Nephron progenitor cell (in vitro differentiated cells): ENCODE data around the gene SLC6A3.

ENCODE experiments used
- DNase-seq: peaks from one replicate; pipeline ENCODE4 v3.0.0; 2021
- H3K27ac Mint-ChIP-seq: 2 replicates; pipeline ENCODE4 v1.8.0; 2021; ENCODE audit warnings: mild to moderate bottlenecking, moderate library complexity, mixed read lengths
- H3K27me3 Mint-ChIP-seq: 2 replicates; pipeline ENCODE4 v1.8.0; 2021; ENCODE audit warnings: mild to moderate bottlenecking, low read depth, mixed read lengths; ENCODE audit not compliant: poor library complexity
- H3K36me3 Mint-ChIP-seq: 2 replicates; pipeline ENCODE4 v1.8.0; 2021; ENCODE audit warnings: low read depth, mixed read lengths
- H3K4me1 Mint-ChIP-seq: 2 replicates; pipeline ENCODE4 v1.8.0; 2021; ENCODE audit warnings: mixed read lengths
- H3K4me3 Mint-ChIP-seq: 2 replicates; pipeline ENCODE4 v1.8.0; 2021; ENCODE audit warnings: mild to moderate bottlenecking, moderate library complexity, mixed read lengths
- H3K9me3 Mint-ChIP-seq: 2 replicates; pipeline ENCODE4 v1.8.0; 2021; ENCODE audit warnings: mild to moderate bottlenecking, moderate library complexity, mixed read lengths
- TF ChIP-seq, protein P1 (sequence below): fragments of 200-600 bp; sonication (generic); IDR thresholded peaks from 2 replicates; pipeline ENCODE4 v1.5.0; 2021; ENCODE audit warnings: antibody characterized with exemption

SLC6A3 gene

DNA sequence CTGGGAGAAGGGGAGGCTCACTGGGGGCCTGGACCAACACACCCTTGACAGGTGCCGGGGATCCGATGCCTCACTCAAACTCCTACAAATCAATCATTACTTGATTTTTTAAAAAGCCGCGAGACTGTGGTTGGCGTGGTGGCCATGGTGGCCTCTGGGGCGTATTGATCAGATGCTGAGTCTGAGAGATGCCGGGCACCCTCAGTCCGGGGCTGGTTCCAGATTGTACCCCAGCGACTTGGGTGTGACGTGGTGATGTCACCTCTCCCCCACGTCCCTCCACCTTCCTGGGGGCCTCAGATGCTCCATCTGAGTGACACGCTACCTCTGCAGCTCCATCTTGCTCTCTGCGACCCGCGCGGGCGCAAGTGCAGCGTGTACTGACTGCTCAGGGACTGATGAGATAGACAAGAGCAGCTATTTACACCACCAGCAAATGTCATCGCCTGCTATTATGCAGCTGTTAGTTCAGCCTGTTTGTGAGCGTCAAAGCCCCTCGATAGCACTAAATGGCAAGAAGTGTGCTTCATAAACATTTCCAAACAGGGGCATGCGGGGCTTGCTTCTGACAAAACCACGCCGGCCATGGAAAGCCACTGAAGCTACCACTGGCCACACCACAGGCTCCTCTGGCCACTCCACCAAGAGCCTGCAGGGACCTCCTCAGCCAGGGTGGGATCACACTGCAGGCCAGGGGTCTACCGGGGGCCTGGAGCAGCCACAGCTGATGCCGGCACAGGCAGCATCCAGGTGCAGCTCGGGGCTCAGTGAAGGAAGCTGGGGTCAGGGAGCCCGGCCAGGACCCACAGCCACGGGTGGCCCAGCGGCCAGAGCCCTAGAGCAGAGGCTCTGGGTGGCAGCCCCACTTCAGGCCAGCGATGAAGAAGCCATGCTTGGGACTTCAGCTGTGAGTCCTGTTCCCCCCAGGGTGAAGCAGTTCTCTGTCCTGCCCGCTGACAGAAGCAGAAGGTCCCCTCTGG is 50.1 kb downstream of the SLC6A3 start:
- Mint-ChIP-seq H3K9me3 (peaks cover 15% of the 10 kb centered on the region), H3K4me1 (peaks cover 5% of the 10 kb centered on the region), H3K27ac (no peak overlapping the region), H3K36me3 (no peaks in the 10 kb centered on the region), H3K4me3 (no peak overlapping the region), H3K27me3 (peaks cover 75% of the 10 kb centered on the region)
- TF ChIP-seq, protein P1, sequence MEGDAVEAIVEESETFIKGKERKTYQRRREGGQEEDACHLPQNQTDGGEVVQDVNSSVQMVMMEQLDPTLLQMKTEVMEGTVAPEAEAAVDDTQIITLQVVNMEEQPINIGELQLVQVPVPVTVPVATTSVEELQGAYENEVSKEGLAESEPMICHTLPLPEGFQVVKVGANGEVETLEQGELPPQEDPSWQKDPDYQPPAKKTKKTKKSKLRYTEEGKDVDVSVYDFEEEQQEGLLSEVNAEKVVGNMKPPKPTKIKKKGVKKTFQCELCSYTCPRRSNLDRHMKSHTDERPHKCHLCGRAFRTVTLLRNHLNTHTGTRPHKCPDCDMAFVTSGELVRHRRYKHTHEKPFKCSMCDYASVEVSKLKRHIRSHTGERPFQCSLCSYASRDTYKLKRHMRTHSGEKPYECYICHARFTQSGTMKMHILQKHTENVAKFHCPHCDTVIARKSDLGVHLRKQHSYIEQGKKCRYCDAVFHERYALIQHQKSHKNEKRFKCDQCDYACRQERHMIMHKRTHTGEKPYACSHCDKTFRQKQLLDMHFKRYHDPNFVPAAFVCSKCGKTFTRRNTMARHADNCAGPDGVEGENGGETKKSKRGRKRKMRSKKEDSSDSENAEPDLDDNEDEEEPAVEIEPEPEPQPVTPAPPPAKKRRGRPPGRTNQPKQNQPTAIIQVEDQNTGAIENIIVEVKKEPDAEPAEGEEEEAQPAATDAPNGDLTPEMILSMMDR, result no peak
- no peak for DNase-seq

GRCh38 chr5:1393571-1394501 is 51.4 kb downstream of the SLC6A3 start:
- H3K27ac Mint-ChIP-seq, result no peak overlapping the region
- H3K4me3 Mint-ChIP-seq, result no peak overlapping the region
- peaks cover 12% of the 10 kb centered on the region for H3K9me3 Mint-ChIP-seq

DNA sequence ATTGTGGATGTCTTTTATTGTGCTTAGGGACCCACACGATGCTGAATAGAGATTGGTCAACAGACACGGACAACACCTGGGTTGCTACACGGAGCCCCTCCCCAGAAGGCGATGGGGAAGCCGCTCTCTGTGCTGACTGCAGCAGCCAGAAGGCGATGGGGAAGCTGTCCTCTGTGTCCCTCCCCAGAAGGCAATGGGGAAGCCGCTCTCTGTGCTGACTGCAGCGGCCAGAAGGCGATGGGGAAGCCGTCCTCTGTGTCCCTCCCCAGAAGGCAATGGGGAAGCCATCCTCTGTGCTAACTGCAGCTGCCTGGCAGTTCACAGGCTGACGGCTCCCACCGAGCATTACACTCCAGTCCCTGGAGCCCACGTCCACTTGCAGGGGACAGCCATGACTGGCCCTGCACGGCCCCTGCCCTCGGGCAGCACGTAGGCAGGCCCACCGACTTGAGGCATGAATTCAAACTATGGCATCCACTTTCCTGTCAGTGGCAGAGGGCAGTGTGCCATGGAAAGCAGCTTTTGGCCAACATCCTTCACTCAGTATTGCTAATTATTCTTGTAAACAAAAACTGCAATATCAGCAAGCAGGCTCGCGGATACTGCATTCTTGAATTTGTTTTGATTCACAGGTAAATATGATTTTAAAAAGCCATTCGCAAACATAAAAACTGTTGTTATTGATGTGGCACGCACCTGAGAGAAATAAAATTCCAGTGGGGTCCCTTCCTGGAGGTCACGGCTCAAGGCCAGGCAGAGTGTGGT is 52.3 kb downstream of the SLC6A3 start:
- H3K4me3 Mint-ChIP-seq, result no peak overlapping the region

More at GRCh38 chr5:1393571-1394501, 51.4 kb downstream of the SLC6A3 start:
- TF ChIP-seq, protein P1, result no peak
- H3K27me3 Mint-ChIP-seq, result peaks cover 85% of the 10 kb centered on the region
- peaks cover 5% of the 10 kb centered on the region for H3K4me1 Mint-ChIP-seq
- no peak for DNase-seq
- H3K36me3 Mint-ChIP-seq, result no peaks in the 10 kb centered on the region

DNA sequence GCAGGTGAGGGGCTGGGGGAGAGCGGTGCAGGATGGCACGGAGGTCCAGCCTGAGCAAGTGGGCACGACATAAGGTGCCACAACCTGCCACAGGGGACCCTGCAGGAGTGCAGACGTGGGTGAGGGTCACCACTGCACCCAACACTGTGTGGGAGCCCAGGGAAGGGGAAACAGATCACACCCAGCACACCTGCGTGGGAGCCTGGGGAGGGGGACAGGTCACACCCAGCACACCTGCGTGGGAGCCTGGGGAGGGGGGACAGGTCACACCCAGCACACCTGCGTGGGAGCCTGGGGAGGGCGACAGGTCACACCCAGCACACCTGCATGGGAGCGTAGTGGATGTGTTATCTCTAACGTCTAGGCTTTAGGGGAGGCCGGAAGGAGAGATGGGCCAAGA is 53.0 kb downstream of the SLC6A3 start:
- H3K27me3 Mint-ChIP-seq, result peaks cover 86% of the 10 kb centered on the region
- peaks cover 5% of the 10 kb centered on the region for H3K4me1 Mint-ChIP-seq
- TF ChIP-seq, protein P1, result no peak
- peaks cover 6% of the 10 kb centered on the region for H3K9me3 Mint-ChIP-seq
- no peak overlapping the region for H3K27ac Mint-ChIP-seq
- H3K4me3 Mint-ChIP-seq, result no peak overlapping the region
- H3K36me3 Mint-ChIP-seq, result no peaks in the 10 kb centered on the region
- DNase-seq, result no peak

More for the DNA sequence above, 52.3 kb downstream of the SLC6A3 start:
- peaks cover 86% of the 10 kb centered on the region for H3K27me3 Mint-ChIP-seq
- H3K9me3 Mint-ChIP-seq, result peaks cover 11% of the 10 kb centered on the region
- peaks cover 5% of the 10 kb centered on the region for H3K4me1 Mint-ChIP-seq
- H3K27ac Mint-ChIP-seq, result no peak overlapping the region
- H3K36me3 Mint-ChIP-seq, result no peaks in the 10 kb centered on the region
- no peak for DNase-seq
- TF ChIP-seq, protein P1, result no peak

GRCh38 chr5:1391691-1392090 is 53.5 kb downstream of the SLC6A3 start:
- H3K36me3 Mint-ChIP-seq, result no peaks in the 10 kb centered on the region
- no peak overlapping the region for H3K4me3 Mint-ChIP-seq
- peaks cover 10% of the 10 kb centered on the region for H3K4me1 Mint-ChIP-seq
- H3K9me3 Mint-ChIP-seq, result peaks cover 6% of the 10 kb centered on the region
- TF ChIP-seq, protein P1, result no peak
- H3K27me3 Mint-ChIP-seq, result peaks cover 86% of the 10 kb centered on the region
- no peak for DNase-seq
- H3K27ac Mint-ChIP-seq, result no peak overlapping the region
